Osteocyte (in vitro differentiated cells): Measurements from ENCODE around the gene ZCCHC10. TPM values are rescaled to one million over a fixed set of nuclear protein-coding genes. Genes with fewer than 3 reads are reported as not detected.
"Not testable (repeated sequence)": the region's sequence is repeated elsewhere in the genome, so short reads cannot be mapped to it uniquely, and the experiment has no call there.

Source experiments
- DNase-seq: peaks from one replicate; pipeline ENCODE4 v3.0.0; 2021; ENCODE audit warnings: mixed read lengths; ENCODE audit not compliant: unreplicated experiment; ENCODE audit errors: extremely low spot score
- H3K27ac Mint-ChIP-seq: one replicate; pipeline ENCODE4 v1.8.0; 2021; ENCODE audit warnings: mild to moderate bottlenecking, mixed read lengths; ENCODE audit not compliant: unreplicated experiment
- H3K27me3 Mint-ChIP-seq: one replicate; pipeline ENCODE4 v1.8.0; 2021; ENCODE audit warnings: mixed read lengths; ENCODE audit not compliant: unreplicated experiment
- H3K36me3 Mint-ChIP-seq: one replicate; pipeline ENCODE4 v1.8.0; 2021; ENCODE audit warnings: mixed read lengths; ENCODE audit not compliant: unreplicated experiment
- H3K4me1 Mint-ChIP-seq: one replicate; pipeline ENCODE4 v1.8.0; 2021; ENCODE audit warnings: mixed read lengths; ENCODE audit not compliant: unreplicated experiment
- H3K4me3 Mint-ChIP-seq: one replicate; pipeline ENCODE4 v1.8.0; 2021; ENCODE audit warnings: mild to moderate bottlenecking, moderate library complexity, mixed read lengths; ENCODE audit not compliant: unreplicated experiment
- H3K9me3 Mint-ChIP-seq: one replicate; pipeline ENCODE4 v1.8.0; 2021; ENCODE audit warnings: mixed read lengths; ENCODE audit not compliant: unreplicated experiment
- CTCF ChIP-seq: fragments of 200-600 bp; sonication (generic); IDR thresholded peaks from 2 replicates; pipeline ENCODE4 v1.5.0; 2021; ENCODE audit warnings: antibody characterized with exemption, mild to moderate bottlenecking, moderate library complexity
- total RNA-seq: library from RNA; stranded (reverse); gene quantifications from 2 replicates; pipeline ENCODE4 v1.2.1, GENCODE V29; 2021

Gene ZCCHC10
- total RNA-seq, 1 donor from 2014 or later: 21.0 TPM

DNA sequence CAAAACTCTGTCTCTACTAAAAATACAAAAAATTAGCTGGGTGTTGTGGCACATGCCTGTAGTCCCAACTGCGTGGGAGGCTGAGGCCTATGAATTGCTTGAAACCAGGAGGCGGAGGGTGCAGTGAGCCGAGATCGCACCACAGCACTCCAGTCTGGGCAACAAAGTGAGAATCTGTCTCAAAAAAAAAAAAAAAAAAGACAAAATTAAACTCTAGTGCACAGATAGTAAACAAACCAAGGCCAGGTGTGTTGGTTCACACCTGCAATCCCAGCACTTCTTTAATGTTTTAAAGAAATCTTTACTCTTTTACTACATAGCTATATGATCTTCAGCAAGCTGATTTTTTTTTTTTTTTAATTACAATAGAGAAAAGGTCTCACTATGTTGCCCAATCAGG is 8.4 kb downstream of the ZCCHC10 start:
- H3K36me3 Mint-ChIP-seq: peaks cover 6% of the 10 kb centered on the region
- H3K4me1 Mint-ChIP-seq: peaks cover 2% of the 10 kb centered on the region
- no peak for DNase-seq
- no peaks in the 10 kb centered on the region for H3K27me3 Mint-ChIP-seq
- H3K27ac Mint-ChIP-seq: no peak overlapping the region
- no peak for TF ChIP-seq CTCF
- no peak overlapping the region for H3K4me3 Mint-ChIP-seq
- no peaks in the 10 kb centered on the region for H3K9me3 Mint-ChIP-seq

- H3K4me1 Mint-ChIP-seq: peaks cover 2% of the 10 kb centered on the region
- H3K27ac Mint-ChIP-seq: no peak overlapping the region
- H3K36me3 Mint-ChIP-seq: peaks cover 11% of the 10 kb centered on the region
- H3K9me3 Mint-ChIP-seq: no peaks in the 10 kb centered on the region
- H3K4me3 Mint-ChIP-seq: no peak overlapping the region
- no peak for DNase-seq
- H3K27me3 Mint-ChIP-seq: no peaks in the 10 kb centered on the region
- no peak for TF ChIP-seq CTCF
These were observed 10.9 kb downstream of the ZCCHC10 start for GRCh38 chr5:133015466-133015865.

- peaks cover 20% of the 10 kb centered on the region for H3K36me3 Mint-ChIP-seq
- H3K9me3 Mint-ChIP-seq, H3K27ac Mint-ChIP-seq, H3K4me1 Mint-ChIP-seq, H3K4me3 Mint-ChIP-seq, DNase-seq, H3K27me3 Mint-ChIP-seq: not testable (repeated sequence)
These were observed 17.9 kb downstream of the ZCCHC10 start for GRCh38 chr5:133008455-133008854.

DNA sequence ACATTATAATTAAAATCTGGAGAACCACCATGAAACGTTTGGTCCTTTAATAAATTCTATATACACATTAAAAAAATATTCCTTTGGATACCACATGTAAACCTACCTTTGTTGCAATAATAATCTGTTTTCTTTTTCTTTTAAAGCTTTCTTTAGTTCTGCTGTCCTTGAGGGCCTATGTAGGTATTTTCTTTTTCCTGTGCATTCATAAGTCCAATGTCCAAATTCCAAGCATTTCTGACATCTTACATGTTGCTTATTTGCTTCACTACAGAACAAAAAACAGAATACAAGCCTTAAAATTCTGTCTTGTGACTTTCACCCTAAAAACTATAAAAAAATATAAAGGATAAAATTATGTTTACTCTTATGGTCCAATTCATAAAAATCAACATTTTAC is 19.7 kb downstream of the ZCCHC10 start:
- Mint-ChIP-seq H3K36me3 (peaks cover 24% of the 10 kb centered on the region), H3K4me3 (no peak overlapping the region), H3K4me1 (peaks cover 5% of the 10 kb centered on the region), H3K27ac (no peak overlapping the region), H3K27me3 (no peaks in the 10 kb centered on the region), H3K9me3 (no peaks in the 10 kb centered on the region)
- no peak for TF ChIP-seq CTCF
- DNase-seq: no peak

- Mint-ChIP-seq H3K27ac (peak overlapping the region; percentile 7), H3K4me1 (peaks cover 5% of the 10 kb centered on the region), H3K36me3 (peaks cover 10% of the 10 kb centered on the region), H3K27me3 (no peaks in the 10 kb centered on the region), H3K9me3 (no peaks in the 10 kb centered on the region), H3K4me3 (no peak overlapping the region)
- no peak for TF ChIP-seq CTCF
- no peak for DNase-seq
These were observed 27.1 kb downstream of the ZCCHC10 start for GRCh38 chr5:132999246-132999645.

DNA sequence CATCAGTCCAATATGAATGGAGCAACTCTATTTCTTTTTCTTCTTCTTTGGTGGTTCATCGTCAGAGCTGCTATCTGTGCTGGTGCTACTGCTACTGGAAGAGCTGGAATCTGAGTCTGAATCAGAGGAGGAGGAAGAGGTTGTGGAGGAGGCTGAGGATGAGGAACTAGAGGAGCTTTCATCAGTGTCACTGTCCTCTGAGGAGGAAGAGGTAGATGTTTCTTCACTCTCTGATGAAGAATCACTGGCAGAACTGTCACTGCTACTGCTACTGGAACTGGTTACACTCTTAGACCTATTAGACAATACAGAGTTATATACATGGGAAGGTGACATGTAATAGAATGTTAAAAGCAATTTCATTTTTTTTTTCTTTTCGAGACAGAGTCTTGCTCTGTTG is 27.8 kb downstream of the ZCCHC10 start:
- DNase-seq: peak; percentile 8
- Mint-ChIP-seq H3K27me3 (no peaks in the 10 kb centered on the region), H3K9me3 (no peaks in the 10 kb centered on the region), H3K27ac (no peak overlapping the region), H3K36me3 (peaks cover 10% of the 10 kb centered on the region), H3K4me3 (no peak overlapping the region), H3K4me1 (peaks cover 5% of the 10 kb centered on the region)
- no peak for TF ChIP-seq CTCF
